Fibroblast of the aortic adventitia (primary cell): ENCODE data around the gene TBC1D2B. TPM values are rescaled to one million over a fixed set of nuclear protein-coding genes. Genes with fewer than 3 reads are reported as not detected.
"Not testable (repeated sequence)": the region's sequence is repeated elsewhere in the genome, so short reads cannot be mapped to it uniquely, and the experiment has no call there.

ENCODE experiments used
- DNase-seq: peaks from one replicate; pipeline ENCODE4 v3.0.0-alpha.2; 2010; ENCODE audit warnings: low read depth
- H3K4me3 ChIP-seq: 2 replicates; pipeline ENCODE4 v1.5.1; 2011; ENCODE audit warnings: low read depth, mild to moderate bottlenecking, control low read depth, low read length, moderate library complexity
- CTCF ChIP-seq: IDR thresholded peaks from 2 replicates; pipeline ENCODE4 v1.5.1; 2011; ENCODE audit warnings: mild to moderate bottlenecking, low read length, control low read depth, inconsistent platforms; ENCODE audit not compliant: insufficient read depth
- total RNA-seq: library from RNA; depleted of rRNA; stranded (reverse); fragments of >200 nt; gene quantifications from 2 replicates; pipeline ENCODE4 v1.2.3, GENCODE V29; 2012; ENCODE audit warnings: low replicate concordance

Gene TBC1D2B
- total RNA-seq, 1 donor, result 28.9 TPM

GRCh38 chr15:77983708-77984445 is 93.6 kb downstream of the TBC1D2B start:
- TF ChIP-seq CTCF, result no peak
- DNase-seq, result no peak
- H3K4me3 ChIP-seq, result no peak overlapping the region

GRCh38 chr15:77983091-77983707 is 94.3 kb downstream of the TBC1D2B start:
- TF ChIP-seq CTCF, result no peak
- no peak for DNase-seq
- H3K4me3 ChIP-seq, result no peak overlapping the region

- no peak overlapping the region for H3K4me3 ChIP-seq
- no peak for TF ChIP-seq CTCF
- no peak for DNase-seq
Measured at GRCh38 chr15:77982127-77982490, 95.4 kb downstream of the TBC1D2B start.

GRCh38 chr15:77981281-77982126 is 96.0 kb downstream of the TBC1D2B start:
- no peak for TF ChIP-seq CTCF
- H3K4me3 ChIP-seq, result no peak overlapping the region
- no peak for DNase-seq

- DNase-seq, H3K4me3 ChIP-seq: not testable (repeated sequence)
Measured at GRCh38 chr15:77980674-77981073, 96.8 kb downstream of the TBC1D2B start.

- no peak for DNase-seq
- no peak overlapping the region for H3K4me3 ChIP-seq
- TF ChIP-seq CTCF, result no peak
Measured at GRCh38 chr15:77980098-77980497, 97.4 kb downstream of the TBC1D2B start.

- H3K4me3 ChIP-seq, DNase-seq: not testable (repeated sequence)
Measured at GRCh38 chr15:77979157-77979556, 98.4 kb downstream of the TBC1D2B start.

GRCh38 chr15:77978759-77979145 is 98.8 kb downstream of the TBC1D2B start:
- not testable (repeated sequence) for H3K4me3 ChIP-seq, DNase-seq

GRCh38 chr15:77977903-77978758 is 99.4 kb downstream of the TBC1D2B start:
- not testable (repeated sequence) for DNase-seq, H3K4me3 ChIP-seq

- H3K4me3 ChIP-seq, DNase-seq: not testable (repeated sequence)
Measured at GRCh38 chr15:77976760-77977525, 100.6 kb downstream of the TBC1D2B start.

GRCh38 chr15:77976095-77976450 is 101.4 kb downstream of the TBC1D2B start:
- H3K4me3 ChIP-seq, DNase-seq: not testable (repeated sequence)
